Sigmoid colon (tissue), 7 donors: ENCODE data around the gene REN. TPM values are rescaled to one million over a fixed set of nuclear protein-coding genes. Genes with fewer than 3 reads are reported as not detected.

Experiments
- DNase-seq: peaks from one replicate; pipeline ENCODE4 v3.0.0-alpha.2; 2019
- H3K27ac ChIP-seq, 4 donors: fragments of 200-600 bp; sonication (generic); one replicate each; pipeline ENCODE4 v1.5.1; 2016 to 2019; ENCODE audit warnings: mild to moderate bottlenecking in 1 of 4
- H3K27me3 ChIP-seq, 3 donors: fragments of 200-600 bp; sonication (generic); one replicate each; pipeline ENCODE4 v1.5.1; 2019; ENCODE audit warnings: mild to moderate bottlenecking in 1 of 3
- H3K36me3 ChIP-seq, 4 donors: fragments of 200-600 bp; sonication (generic); one replicate each; pipeline ENCODE4 v1.5.1; 2016 to 2019
- H3K4me1 ChIP-seq, 4 donors: fragments of 200-600 bp; sonication (generic); one replicate each; pipeline ENCODE4 v1.5.1; 2017 to 2019
- H3K4me3 ChIP-seq, 4 donors: fragments of 200-600 bp; sonication (generic); one replicate each; pipeline ENCODE4 v1.5.1; 2017 to 2019; ENCODE audit warnings: mild to moderate bottlenecking in 2 of 4, moderate library complexity in 1 of 4
- H3K9me3 ChIP-seq, 4 donors: fragments of 200-600 bp in 3 of 4; sonication (generic) in 3 of 4; one replicate each; pipeline versions ENCODE4 v1.5.1 to v1.6.1; 2013 to 2019
- EP300 ChIP-seq, 4 donors: sonication (generic); formaldehyde crosslinking; IDR thresholded peaks; one replicate each; pipeline ENCODE4 v1.6.1; 2017; ENCODE audit warnings: antibody characterized with exemption in 4 of 4
- POLR2A ChIP-seq, 2 donors: fragments of 450-650 bp; IDR thresholded peaks; one replicate each; pipeline ENCODE4 v1.6.1; 2016; ENCODE audit warnings: antibody characterized with exemption in 2 of 2, mild to moderate bottlenecking in 2 of 2, moderate library complexity in 2 of 2
- POLR2AphosphoS5 ChIP-seq, 4 donors: sonication (generic); formaldehyde crosslinking; IDR thresholded peaks; one replicate each; pipeline ENCODE4 v1.6.1; 2017; ENCODE audit warnings: antibody characterized with exemption in 4 of 4
- WGBS, 2 donors: extraction: QIAGEN DNeasy Blood & Tissue Kit; methylation state at CpG; one replicate each; pipeline ENCODE4 v1.1.7; 2013; 5-methylcytosine and 5-hydroxymethylcytosine counted together
- intact Hi-C: fragments of 100-400 bp; cut with DNase I; formaldehyde crosslinking; loops from one replicate; pipeline ENCODE4 v1.15.1; 2023
- polyA plus RNA-seq, 3 donors: library from polyadenylated mRNA; stranded (reverse); fragments of 200-250 nt; gene quantifications; one replicate each; pipeline ENCODE4 v1.2.3, GENCODE V29; 2013
- total RNA-seq, 4 donors: library from RNA; depleted of rRNA; stranded (reverse); fragments of >200 nt; gene quantifications; one replicate each; pipeline ENCODE4 v1.1.0, GENCODE V29; 2016
- TF ChIP-seq, protein P1 (sequence below), 4 experiments: fragments of 450-650 bp in 3 of 4; fragments of 200-600 bp in 1 of 4; IDR thresholded peaks; one replicate each; pipeline ENCODE4 v1.5.1; 2016 to 2019; ENCODE audit warnings: antibody characterized with exemption in 4 of 4, mild to moderate bottlenecking in 3 of 4, moderate library complexity in 2 of 4
- donor health status: healthy with polysubstance abuse.
- donor health status: Bipolar disorder and iron deficiency.
- donor health status: healthy.

REN gene
- total and polyA plus RNA-seq, 7 donors, result 0.32 to 1.8 (median 0.92) TPM; not detected in 4

DNA sequence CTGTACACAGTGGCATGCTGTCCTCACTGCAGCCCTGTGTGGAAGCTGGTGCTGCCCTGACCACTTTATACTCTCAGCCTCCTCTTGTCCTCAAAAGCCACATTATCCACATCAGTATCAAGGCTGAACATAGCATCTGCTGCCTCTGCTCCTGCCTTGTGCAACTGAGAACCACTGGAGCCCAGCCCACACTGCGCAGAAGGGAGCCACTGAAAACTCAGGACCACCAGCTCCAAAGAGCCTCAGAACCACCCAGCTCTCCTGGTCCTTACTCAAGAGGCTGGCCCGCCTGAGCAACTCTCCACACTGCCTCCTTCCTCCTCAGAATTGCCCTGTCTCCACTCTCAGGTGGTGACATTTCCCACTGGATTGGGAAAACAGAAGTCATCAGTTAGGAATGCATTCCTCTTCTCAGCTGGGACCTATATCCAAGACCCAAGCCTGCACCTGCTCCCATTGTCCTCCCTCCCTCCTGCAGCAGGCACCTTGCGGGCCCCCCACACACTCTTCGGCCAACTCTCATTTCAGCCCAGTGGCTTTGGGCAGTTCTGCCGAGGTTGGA, 37.1 kb upstream of the REN start:
- intact Hi-C loops, result no loop called here
- H3K27me3 ChIP-seq, result peaks cover 0 to 61% (median 0%) of the 10 kb centered on the region in 3 donors

DNA sequence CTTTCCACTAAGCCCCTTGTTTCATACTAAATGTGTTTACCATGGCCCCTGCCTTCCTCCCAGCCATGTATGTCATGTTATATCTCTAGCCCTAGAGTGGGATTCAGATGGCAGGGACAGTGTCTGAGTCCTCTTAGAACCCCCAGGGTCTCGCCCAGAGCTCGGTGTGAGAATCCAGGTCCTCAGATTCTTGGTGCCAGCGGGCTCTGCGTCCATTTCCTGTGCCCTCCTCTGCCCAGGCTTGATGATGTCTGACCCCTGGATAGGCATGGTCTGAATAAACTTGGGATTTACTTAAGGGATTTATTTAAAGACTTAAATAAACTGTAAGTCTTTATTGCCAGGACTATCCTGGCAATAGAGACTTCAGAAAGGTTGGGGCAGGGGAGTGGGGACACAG, 36.3 kb upstream of the REN start:
- Histone ChIP-seq H3K4me1 (peaks cover 0 to 6% (median 2%) of the 10 kb centered on the region in 4 donors), H3K4me3 (no peak overlapping the region), H3K27ac (no peak overlapping the region), H3K27me3 (peaks cover 0 to 62% (median 0%) of the 10 kb centered on the region in 3 donors), H3K9me3 (no peaks in the 10 kb centered on the region), H3K36me3 (no peaks in the 10 kb centered on the region)
- no peak for DNase-seq
- 89 to 92% methylated on average over 4 of the region's 4 CpGs for WGBS, 2 donors
- TF ChIP-seq POLR2AphosphoS5 (IDR thresholded peaks at IDR 0.05) (no peak), POLR2A (IDR thresholded peaks at IDR 0.05) (no peak), EP300 (IDR thresholded peaks at IDR 0.05) (no peak)
- TF ChIP-seq, protein P1, sequence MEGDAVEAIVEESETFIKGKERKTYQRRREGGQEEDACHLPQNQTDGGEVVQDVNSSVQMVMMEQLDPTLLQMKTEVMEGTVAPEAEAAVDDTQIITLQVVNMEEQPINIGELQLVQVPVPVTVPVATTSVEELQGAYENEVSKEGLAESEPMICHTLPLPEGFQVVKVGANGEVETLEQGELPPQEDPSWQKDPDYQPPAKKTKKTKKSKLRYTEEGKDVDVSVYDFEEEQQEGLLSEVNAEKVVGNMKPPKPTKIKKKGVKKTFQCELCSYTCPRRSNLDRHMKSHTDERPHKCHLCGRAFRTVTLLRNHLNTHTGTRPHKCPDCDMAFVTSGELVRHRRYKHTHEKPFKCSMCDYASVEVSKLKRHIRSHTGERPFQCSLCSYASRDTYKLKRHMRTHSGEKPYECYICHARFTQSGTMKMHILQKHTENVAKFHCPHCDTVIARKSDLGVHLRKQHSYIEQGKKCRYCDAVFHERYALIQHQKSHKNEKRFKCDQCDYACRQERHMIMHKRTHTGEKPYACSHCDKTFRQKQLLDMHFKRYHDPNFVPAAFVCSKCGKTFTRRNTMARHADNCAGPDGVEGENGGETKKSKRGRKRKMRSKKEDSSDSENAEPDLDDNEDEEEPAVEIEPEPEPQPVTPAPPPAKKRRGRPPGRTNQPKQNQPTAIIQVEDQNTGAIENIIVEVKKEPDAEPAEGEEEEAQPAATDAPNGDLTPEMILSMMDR (IDR thresholded peaks at IDR 0.05), result no peak
- intact Hi-C loops, result no loop called here

More for the DNA sequence above, 37.1 kb upstream of the REN start:
- Histone ChIP-seq H3K27ac (no peak overlapping the region), H3K4me1 (peaks cover 0 to 6% (median 2%) of the 10 kb centered on the region in 4 donors), H3K9me3 (no peaks in the 10 kb centered on the region), H3K4me3 (no peak overlapping the region), H3K36me3 (no peaks in the 10 kb centered on the region)
- TF ChIP-seq POLR2A (IDR thresholded peaks at IDR 0.05), result no peak
- no peak for TF ChIP-seq POLR2AphosphoS5 (IDR thresholded peaks at IDR 0.05)
- TF ChIP-seq, protein P1 (IDR thresholded peaks at IDR 0.05), result no peak
- no peak for TF ChIP-seq EP300 (IDR thresholded peaks at IDR 0.05)
- DNase-seq, result no peak
- 92 to 93% methylated on average over 5 of the region's 5 CpGs for WGBS, 2 donors

DNA sequence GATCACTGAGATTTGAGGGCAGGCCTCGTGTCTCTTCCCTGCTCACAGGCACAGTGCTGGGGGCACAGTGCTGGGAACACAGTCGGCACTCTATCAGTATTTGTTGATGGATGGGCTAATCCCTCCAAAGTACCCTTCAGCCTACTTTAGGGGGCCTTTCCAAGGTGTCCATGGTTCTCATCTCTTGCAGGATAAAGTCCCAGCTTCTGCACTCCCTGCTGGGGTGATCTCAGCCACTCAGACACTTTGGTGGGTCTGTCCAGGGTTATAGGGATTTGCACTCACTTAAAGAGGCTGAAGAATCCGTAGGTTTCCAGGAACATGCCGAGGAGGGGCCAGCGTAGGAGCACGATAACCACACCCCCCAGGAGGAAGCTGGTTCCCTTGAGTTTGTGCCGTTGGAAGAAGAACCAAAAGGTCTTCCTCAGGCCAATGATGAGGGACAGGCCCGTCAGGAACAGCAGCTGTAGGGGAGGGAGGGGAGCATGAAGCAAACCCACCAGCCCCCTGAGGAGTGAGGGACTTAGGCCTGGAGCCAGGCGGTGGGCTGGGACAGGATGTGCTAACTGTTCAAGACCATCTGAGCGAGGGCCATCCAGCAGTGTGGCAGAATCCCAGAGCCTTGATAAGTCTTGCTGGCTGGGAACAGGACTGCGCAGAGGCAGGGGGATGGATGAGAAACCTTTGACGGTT, 35.4 kb upstream of the REN start:
- no peak for DNase-seq

DNA sequence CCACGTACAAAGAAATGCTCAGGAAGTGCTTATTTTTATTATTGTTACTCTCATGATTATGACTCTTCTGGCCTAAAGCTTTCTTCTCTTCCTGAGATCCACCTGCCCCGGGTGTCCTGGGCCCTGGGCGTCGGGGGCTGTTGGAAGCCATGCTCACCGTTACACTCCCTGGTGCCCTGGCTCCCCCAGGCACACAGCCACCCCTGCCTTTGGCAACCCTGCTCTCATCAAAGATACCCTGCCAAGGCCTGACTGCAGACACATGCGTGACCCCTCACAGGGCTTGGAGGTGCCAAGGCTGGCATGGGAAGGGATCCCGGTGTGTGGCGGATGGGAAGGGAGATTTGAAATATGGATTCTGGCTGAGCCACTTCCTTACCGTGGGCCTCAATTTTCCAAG, 33.4 kb upstream of the REN start:
- Histone ChIP-seq H3K4me1 (no peaks in the 10 kb centered on the region), H3K9me3 (no peaks in the 10 kb centered on the region), H3K4me3 (no peak overlapping the region), H3K27me3 (peaks cover 0 to 61% (median 0%) of the 10 kb centered on the region in 3 donors), H3K27ac (no peak overlapping the region), H3K36me3 (no peaks in the 10 kb centered on the region)
- intact Hi-C loops, result no loop called here
- 86 to 87% methylated on average over 9 of the region's 9 CpGs for WGBS, 2 donors
- TF ChIP-seq EP300 (IDR thresholded peaks at IDR 0.05) (no peak), POLR2A (IDR thresholded peaks at IDR 0.05) (no peak), POLR2AphosphoS5 (IDR thresholded peaks at IDR 0.05) (no peak)
- TF ChIP-seq, protein P1 (IDR thresholded peaks at IDR 0.05), result no peak
- no peak for DNase-seq

More for the DNA sequence above, 35.4 kb upstream of the REN start:
- Histone ChIP-seq H3K4me3 (no peak overlapping the region), H3K27ac (no peak overlapping the region), H3K36me3 (no peaks in the 10 kb centered on the region), H3K4me1 (no peaks in the 10 kb centered on the region), H3K27me3 (peaks cover 0 to 60% (median 0%) of the 10 kb centered on the region in 3 donors), H3K9me3 (no peaks in the 10 kb centered on the region)
- TF ChIP-seq, protein P1 (IDR thresholded peaks at IDR 0.05), result no peak
- TF ChIP-seq POLR2A (IDR thresholded peaks at IDR 0.05), result no peak
- TF ChIP-seq EP300 (IDR thresholded peaks at IDR 0.05), result no peak
- no peak for TF ChIP-seq POLR2AphosphoS5 (IDR thresholded peaks at IDR 0.05)
- WGBS, 2 donors, result 89 to 90% methylated on average over 12 of the region's 12 CpGs
- intact Hi-C loops, result no loop called here
